Stimulated activated CD8-positive, alpha-beta memory T cell treated with anti-CD3 and anti-CD28 coated beads, Interleukin-7, amount 100 ng/mL, for 24 hours (primary cell): ENCODE results near the gene LRRC45.
"Not testable (repeated sequence)": the region's sequence is repeated elsewhere in the genome, so short reads cannot be mapped to it uniquely, and the experiment has no call there.

ENCODE experiments used
- DNase-seq: peaks from one replicate; pipeline ENCODE4 v3.0.0-alpha.2; 2020; ENCODE audit warnings: low read depth

The LRRC45 gene

GRCh38 chr17:82036634-82037091, 13.6 kb downstream of the LRRC45 start:
- DNase-seq = no peak

DNA sequence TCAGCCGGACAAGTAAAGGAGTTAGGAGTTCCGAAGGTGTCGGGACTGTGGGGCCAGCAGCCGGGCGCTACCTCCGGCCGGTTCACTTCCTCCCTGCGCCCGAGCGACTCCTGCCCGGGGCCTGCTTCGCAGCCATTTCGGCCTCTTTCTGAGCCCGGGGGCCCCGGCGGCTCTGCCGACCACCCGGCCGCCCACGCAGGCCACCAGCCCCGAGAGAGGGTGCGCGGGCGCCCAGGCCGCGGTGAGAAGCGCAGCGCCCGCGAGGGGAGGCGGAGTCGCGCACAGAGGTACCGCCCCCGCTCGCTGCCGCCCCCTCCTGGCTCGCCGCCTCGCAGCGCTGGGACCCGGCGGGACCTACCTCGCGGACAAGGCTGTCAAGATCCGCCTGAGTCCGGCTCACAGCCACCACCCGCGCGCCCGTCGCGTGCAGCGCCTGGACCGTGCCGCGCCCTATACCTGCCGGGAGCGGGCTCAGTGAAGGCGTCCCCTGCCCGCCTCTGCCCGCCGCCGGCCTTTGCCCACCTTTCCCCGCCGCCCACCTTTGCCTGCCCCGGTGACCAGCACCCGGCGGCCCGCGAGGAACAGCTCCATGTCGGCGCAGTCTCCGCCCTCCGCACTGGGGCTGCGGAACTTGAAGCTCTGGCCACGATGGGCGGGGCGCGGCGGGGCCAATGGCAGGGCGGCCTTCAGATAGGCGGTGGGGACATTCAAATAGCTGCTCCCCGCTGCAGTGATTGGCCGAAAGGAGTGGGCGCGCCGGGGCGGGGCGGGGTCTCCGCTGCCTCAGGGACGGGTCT, 14.2 kb downstream of the LRRC45 start, which contains the start of gene DCXR:
DCXR (minus strand) TSS at position 606 of the 797 bp plus-strand sequence; CDS start at position 591, 15 bp downstream.
- DNase-seq = peak; percentile 91

DNA sequence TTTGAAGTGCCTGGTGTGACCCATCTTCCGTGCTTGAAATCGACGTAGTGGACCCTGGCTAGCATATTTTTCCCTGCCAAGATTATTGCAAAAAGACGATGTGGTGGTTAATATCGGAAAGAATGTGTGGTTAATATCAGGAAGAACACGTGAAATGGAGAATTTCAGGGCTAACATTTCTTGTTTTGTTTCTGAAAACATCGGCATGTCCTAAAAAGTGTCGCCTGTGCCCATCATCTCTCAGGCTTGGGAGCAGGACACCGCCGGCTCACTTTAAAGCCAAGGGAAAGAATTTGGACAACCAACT, 14.7 kb downstream of the LRRC45 start:
- DNase-seq = no peak

- DNase-seq = not testable (repeated sequence)
Observed at GRCh38 chr17:82038796-82039409, 15.8 kb downstream of the LRRC45 start.

DNA sequence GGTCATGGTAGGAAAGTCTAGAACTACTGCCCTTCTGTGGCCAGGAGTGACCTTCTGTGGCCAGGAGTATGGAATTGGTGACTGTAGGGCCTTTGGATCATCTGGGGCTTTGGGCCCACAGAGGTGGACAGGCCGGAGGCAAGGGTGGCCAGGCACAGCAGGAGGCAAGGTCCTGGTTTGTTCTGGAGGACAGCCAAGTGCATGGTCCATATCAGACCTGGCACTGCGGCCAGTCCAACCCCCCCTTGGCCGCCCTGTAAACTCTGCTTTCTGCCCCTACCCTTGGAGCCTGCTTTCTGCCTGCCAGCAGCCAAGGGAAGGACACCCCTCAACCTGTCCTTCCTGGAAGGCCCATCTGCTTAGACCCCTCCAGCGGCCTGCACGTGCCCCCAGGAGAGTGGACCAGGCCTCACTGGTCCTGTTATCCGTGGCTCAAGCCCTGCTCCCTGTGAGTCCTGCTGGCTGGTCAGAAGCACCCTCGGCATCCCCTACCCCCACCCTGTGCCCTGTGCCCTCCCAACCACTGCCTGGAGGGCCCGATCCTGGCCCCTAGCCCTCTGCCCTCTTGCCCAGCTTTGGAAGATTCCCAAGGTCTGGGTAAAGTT, 16.7 kb downstream of the LRRC45 start:
- DNase-seq = no peak

DNA sequence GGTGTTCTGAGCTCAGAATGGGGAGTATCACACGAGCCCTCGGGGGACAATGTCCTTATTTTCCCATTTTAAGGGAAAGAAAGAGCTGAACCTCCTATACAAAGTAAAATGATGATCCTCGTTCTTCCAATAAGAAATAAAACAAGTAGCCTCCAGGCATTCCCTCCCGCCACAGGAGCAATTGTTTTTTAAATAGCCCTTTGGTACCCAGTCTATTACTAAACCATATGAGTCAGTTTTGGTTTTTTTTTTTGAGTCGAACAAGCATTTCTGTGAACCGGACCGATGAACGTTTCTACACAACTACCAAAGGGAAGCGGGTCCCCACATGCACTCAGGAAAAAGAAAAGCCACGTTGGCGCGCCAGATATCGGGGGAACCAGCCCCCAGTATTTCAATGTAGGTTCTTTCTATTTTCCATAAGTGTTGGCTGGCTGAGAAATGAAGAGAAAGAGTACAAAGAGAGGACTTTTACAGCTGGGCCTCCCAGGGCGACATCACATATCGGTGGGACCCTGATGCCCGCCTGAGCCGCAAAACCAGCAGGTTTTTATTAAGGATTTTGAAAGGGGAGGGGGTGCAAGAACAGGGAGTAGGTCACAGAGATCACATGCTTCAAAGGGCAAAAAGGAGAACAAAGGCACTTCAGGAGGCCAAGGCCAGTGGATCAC, 18.2 kb downstream of the LRRC45 start:
- DNase-seq = no peak

- DNase-seq = no peak
Observed at GRCh38 chr17:82042649-82043048, 19.5 kb downstream of the LRRC45 start.

- no peak for DNase-seq
Observed at GRCh38 chr17:82043507-82043906, 20.4 kb downstream of the LRRC45 start.

- no peak for DNase-seq
Observed at GRCh38 chr17:82045936-82046484, 22.9 kb downstream of the LRRC45 start.

DNA sequence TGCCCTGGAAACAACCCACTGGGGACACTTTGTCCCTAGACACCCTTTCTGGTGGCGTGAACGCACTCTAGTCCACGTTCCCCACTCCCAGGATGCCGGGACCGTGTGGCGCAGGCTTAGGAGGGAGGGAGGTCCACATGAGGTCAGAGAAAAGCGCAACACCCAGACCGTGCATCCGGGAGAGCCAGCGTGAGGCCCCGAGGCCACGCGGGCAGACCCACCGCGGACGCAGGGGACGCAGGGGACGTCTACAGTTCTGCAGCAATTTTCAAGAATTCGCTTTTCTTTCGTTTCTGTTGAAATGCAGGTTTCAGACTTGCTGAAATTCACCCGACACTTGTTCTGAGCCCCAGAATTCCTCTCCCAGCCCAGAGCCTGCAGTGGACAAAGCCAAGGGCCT, 23.8 kb downstream of the LRRC45 start:
- no peak for DNase-seq

GRCh38 chr17:82047379-82047778, 24.3 kb downstream of the LRRC45 start:
- no peak for DNase-seq

- no peak for DNase-seq
Observed at GRCh38 chr17:82047914-82048570, 24.9 kb downstream of the LRRC45 start.

DNA sequence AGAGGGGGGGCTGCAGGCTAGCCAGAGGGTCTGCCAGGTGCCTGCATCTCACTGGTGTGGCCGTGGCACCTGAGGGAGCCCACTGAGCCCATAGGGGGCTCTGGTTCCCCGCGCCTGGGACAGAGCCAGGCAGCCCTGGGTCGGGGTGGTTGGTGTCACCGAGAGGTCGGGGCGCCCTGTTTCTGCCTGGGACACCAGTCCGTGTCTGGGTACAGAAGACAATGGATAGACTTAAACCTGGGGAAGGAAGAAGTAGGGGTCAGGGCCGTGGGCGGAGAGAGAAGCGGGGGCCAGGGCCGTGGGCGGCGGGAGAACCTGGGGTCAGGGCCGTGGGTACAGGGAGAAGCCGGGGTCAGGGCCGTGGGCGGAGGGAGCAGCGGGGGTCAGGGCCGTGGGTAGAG, 25.5 kb downstream of the LRRC45 start:
- DNase-seq = no peak

GRCh38 chr17:82049106-82049505, 26.0 kb downstream of the LRRC45 start:
- no peak for DNase-seq

GRCh38 chr17:82049521-82049971, 26.4 kb downstream of the LRRC45 start:
- no peak for DNase-seq

DNA sequence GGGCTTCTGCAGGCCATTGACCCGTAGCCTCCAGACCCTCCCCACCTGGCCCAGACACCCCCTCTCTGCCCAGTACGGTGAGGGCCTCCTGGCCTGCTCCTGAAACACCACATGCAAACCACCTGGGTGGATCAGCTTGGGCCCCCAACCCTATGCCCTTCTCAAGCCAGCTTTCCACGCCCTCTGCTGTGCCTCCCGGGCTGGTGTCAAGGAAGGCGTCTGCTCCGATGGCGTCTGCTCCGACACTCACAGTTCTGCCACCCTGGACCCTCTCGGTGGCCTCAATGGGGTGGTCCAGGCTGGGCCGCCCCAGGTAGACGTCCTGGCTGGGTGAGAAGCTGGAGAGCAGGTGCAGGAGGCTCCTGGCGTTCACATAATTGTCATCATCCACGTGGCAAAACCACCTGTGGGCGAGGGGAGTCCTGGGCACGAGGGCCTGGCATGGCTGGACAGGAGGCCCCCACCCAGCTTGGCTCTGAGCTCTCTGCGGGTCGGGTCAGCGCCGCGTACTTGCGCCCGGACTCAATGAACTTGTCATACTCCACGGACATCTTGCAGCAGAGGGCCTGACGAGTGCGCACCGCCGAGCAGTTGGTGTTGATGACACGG, 27.2 kb downstream of the LRRC45 start:
- DNase-seq = no peak

DNA sequence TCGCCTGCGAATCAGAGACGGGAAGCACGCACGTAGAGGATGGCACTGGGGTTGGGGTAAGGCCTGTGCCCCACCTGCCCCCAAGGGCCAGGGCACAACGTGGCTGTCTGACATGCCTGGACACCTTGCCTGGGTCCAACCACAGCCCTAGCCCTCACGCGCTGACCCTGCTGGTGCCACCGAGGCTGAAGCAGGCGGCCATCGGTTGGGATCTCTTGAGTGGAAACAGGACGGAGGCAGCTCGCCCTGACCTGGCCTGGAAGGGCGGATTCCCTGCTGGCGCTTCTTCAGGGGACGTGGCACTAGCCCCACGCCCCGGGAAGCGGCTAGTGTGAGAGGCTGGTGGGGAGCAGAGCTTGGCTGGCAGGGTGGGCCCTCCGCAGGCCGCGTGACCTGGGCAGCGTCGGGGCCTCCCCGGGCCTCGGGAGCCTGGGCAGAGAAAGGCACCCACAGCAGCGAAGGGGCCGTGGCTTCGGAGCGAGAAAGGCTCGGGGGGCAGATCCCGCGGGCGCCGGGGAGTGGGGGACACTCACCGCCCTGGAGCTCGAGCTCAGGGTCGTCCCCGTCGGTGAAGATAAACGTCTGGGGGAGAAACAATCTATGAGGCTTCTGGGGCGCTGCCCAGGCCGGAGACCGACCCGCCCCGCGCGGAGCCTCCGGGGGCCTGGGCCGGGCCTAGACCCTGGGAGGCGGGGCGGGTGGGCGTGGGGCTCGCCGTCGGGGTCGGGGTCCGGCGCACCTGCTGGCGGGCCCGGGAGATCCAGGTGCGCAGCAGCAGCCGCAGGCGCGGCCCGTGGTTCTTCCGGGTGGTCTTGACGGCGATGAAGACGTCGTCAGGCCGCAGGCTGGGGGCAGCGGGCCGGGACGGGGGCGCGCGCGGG, 27.9 kb downstream of the LRRC45 start:
- no peak for DNase-seq

GRCh38 chr17:82051776-82052637, 28.9 kb downstream of the LRRC45 start, which contains the start of the genes GPS1 and RFNG:
Gene GPS1, plus strand, starts transcription at chr17:82051898. Its CDS starts 34 bp downstream, at chr17:82051932.
Gene RFNG, minus strand, starts transcription at chr17:82051811. Its CDS starts 45 bp downstream, at chr17:82051766.
- peak; percentile 73 for DNase-seq

DNA sequence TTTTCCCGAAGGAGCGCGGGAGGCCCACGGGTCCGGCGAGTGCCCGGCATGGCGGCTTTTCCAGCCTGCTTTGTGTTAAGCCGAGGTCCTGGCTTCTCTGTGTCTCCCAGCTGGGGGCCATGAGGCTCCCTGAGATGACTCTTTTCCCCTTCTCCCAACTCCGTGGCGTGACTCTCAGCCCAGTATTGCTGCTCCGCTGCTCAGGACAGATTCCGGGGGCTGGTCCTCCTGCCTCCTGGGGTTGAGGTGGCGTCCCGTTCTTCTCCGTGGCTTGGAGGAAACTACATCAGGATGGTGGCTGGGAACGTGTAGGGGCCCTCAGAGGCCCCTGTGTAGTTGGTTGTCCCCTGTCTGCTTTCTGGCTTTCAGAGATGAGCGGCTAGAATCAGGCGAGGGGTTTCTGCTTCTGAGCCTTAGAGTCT, 29.5 kb downstream of the LRRC45 start:
- no peak for DNase-seq
